ENCODE measurements around the gene ACSM4.
A peak's percentile ranks its signal among the peaks of the same experiment; 100 is the strongest.

The ACSM4 gene

DNA sequence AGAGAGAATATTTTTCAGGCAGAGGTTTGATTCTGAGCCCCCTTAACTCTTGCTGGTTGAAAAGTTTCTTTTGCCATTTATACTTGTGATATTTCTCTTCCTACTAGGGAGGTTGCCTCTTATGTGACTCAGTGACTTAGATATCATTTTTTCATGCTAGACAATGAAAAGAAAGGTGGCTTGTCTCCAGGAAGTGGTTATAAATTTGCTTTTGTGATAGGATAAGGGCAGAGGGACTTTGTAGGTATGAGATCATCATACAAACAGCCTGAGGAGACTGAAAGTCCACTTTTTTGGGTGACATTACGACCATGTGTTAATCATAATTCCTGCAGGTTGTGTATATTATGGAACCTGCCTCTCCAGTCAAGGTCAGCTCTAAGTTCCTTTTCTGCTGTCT, 35.8 kb downstream of the ACSM4 start:
- DNase-seq (ENCODE audit: low spot score) = no peak

DNA sequence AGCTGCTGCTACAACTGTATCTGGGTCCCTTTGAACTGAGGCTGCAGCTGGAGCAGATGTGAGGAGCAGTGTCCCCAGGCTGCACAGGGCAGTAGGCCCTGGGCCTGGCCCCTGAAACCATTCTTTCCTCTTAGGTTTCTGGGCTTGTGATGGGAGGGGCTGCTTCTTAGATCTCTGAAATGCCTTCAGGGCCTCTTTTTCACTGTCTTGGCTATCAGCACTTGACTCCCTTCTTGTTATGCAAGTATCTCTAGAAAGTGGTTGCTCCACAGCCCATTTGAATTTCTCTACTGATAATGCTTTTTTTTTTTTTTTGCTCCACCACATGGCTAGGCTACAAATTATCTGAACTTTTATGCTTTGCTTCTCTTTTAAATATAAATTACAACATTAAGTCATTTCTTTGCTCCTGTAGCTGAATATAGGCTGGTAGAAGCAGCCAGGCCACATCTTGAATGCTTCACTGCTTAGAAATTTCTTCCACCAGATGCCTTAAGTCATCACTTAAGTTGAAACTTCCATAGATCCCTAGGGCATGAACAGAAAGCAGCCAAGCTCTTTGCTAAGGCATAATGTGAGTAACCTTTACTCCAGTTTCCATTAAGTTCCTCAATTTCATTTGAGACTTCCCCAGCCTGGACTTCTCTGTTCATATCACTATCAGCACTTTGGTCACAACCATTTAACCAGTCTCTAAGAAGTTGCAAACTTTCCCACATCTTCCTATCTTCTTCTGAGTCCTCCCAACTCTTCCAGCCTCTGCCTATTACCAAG, 41.1 kb downstream of the ACSM4 start:
- no peak for DNase-seq (ENCODE audit: low spot score)

DNA sequence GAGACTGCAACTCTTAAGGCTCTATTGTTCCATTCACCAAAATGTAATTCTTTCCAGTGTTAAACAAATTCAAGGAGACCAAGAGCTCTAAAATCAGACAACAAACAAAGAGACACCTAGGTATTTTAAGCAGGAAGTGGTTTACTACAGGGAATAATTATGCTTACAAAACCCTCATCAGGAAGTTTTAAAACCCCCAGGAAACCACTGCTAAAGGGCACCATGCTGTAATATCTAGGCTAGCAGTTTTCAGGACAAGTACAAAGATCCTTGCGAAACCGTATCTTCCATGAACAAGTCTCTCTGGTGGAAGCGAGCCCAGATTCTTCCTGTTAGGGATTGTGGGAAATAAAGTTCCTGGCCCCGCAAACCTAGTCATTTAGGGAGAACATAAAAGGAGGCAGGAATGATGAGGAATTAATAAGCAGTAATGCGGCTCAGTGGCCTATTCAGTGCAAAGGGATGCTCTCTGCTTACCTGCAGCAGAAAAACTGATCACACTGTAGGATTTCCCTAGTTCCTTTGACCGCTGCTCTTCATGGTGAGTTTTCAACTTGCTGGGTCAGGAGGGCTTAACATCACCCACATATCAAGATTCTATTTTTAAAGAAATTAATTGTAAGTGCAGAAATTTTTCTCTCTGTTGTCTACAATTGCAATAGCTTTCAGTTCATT, 42.8 kb downstream of the ACSM4 start:
- no peak for DNase-seq (ENCODE audit: low spot score)

DNA sequence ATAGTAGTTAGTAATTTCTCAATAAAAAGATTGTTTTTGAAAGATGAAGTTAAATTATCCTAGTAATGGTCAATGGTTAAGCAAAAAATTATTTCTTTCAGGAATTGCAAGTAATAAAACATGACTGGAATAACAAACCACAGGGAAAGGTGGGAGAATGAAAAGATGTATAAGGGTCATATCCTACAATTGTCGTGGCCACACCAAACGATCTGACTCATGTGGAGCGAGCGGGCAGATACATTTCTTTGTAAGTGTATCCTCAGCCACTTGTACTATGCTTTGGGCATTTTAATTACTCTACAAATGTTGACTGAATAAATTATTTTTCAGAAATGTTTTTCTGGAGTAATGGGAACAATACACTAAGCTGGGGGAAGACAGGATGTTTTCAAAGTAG, 45.5 kb downstream of the ACSM4 start:
- no peak for DNase-seq (ENCODE audit: low spot score)

DNA sequence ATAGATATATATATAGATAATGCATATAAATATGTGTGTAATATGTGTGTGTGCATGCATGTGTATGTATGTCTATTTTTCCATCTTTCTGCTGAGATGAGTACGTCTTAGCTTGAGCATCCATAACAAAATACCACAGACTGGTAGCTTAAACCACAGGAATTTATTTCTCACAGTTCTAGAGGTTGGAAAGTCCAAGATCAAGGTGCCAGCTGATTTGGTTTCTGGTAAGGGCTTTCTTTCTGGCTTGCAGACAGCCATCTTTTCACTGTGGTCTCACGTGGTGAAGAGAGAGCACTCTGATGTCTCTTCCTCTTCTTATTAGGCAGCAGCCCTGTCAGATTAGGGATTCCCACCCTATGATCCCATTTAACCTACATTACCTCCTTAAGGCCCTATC, 47.3 kb downstream of the ACSM4 start:
- no peak for DNase-seq (ENCODE audit: low spot score)

DNA sequence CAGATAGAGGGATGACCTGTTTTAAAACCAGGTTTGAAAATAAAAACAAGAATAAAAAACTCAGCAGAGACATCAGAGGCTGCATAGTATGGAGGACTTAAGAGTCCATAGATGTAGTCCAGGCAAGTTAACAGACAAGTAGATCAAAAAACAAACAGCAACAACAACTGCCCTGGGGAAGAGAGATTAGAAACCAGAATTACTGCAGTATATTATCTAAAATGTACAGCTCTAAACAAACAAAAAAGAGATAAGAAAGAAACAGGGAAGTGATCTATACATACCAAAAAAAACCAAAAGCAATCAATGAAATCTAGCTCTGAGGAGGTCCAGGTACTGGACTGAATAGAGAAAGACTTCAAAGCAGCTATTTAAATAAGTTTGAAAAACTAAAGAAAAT, 48.8 kb downstream of the ACSM4 start:
- no peak for DNase-seq (ENCODE audit: low spot score)

DNA sequence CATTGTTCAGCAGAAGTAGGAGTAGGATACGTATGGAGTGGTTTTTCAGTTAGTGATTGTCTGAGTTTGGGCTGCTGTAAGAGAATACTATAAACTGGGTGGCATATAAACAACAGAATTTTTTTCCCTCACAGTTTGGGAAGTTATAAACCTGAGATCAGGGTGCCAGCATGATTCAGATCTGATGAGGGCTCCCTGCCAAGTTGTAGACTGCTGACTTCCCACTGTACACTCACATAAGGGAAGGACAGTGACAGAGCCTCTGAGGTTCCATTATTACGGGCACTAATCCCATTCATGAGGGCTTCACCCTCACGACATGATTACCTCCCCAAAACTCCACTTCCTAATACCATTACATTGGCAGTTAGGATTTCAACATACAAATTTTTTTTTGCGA, 50.7 kb downstream of the ACSM4 start:
- DNase-seq (ENCODE audit: low spot score) = no peak

DNA sequence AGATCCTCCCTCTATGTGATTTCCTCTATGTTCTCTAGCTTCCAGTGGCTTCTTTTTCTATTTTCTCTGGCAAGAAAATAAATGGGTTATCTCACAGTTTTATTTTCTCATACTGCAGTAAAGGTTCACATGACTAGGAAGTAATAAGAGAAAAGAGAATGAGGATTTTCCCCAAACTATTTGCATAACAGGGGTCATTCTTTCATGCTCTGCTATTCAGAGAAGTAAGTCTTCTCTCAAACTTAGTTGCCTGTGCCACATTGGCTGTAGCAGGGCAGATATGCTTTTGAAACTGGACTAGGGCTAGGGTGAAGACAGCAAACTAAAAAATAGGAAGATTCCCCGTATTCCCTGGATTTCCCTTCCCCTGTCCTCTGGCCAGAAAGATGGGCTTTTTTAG, 57.4 kb downstream of the ACSM4 start:
- DNase-seq (ENCODE audit: low spot score) = no peak

DNA sequence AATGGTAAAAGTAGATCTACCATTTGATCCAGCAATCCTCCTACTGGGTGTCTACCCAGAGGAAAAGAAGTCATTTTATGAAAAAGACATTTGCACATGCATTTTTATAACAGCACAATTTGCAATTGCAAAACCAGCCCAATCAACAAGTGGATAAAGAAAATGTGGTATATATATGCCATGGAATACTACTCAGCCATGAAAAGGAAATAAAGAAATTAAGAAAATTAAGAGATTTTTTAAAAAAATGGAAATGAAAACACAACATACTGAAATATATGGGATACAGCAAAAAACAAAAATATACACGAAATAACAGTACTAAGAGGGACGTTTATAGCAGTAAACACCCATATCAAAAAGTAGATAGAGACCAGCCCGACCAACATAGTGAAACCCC, 58.9 kb downstream of the ACSM4 start:
- no peak for DNase-seq (ENCODE audit: low spot score)

DNA sequence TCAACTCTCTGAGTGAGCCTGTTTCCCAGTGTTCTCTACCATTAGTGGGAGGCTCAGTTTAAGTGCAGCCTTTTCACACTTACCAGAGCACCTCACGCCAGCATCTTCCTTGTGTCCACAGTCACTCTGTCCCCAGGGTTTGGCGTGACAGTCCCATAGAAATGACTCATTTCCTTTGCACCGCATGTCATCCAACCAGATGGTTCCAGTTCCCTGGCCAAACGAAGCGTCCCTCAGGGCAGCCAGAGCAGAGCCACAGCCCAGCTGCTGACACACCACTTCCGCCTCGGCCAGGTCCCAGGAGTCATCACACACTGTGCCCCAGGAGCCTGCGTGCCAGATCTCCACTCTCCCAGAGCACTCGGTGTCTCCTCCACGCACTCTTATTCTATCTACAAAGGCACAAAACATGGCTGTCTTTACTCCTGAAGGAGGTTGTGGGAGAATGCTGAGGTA, 65.4 kb downstream of the ACSM4 start:
- DNase-seq (ENCODE audit: low spot score) = peak; percentile 71

DNA sequence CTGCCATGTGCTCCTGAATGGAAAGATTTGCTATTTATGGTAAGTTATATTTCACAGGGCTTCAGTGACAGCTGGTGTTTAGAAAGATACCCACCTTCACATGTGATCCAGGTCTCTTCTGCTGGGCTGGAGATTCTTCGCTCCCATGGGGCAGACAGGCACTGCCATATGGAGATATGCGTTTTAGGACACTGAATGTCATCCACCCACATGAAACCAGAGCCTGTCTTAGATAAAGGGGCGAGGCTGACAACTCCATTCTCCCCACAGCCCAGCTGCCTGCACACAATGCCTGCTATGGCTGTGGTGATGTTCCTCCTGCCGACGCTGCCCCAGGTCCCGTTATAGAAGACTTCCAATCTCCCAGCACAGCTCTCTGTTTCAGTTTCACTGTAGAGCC, 69.4 kb downstream of the ACSM4 start:
- no peak for DNase-seq (ENCODE audit: low spot score)

DNA sequence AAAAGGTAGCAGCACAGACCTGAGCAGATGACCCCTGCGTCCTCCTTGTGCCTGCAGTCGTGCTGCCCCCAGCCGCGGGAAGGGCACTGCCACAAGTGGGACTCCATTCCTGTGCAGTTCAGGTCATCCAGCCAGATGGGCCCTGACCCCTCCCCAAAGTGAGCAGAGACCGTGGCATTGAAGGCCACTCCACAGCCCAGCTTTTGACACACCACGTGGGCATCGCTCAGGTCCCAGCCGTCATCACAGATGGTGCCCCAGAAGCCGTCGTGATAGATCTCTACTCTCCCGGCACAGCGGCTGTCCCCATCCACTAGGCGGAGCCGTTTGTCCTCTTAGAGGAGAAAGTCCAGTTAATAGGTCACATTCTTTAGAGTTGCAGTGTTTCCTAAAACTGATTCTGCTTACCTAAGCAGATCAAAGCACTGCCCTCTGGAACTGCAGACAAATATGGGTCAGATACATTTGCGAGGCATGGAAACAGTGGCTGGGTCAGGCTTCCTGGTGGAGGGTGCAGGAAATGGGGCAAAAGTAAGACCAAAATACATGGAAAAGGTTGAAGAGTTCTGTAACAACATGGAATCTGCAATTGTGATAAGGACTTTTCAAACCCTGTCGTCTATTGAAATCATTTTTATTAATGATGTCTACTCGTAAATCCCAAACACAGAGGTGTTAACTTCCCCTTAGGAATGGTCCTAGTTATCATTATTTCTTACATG, 70.7 kb downstream of the ACSM4 start:
- peak; percentile 62 for DNase-seq (ENCODE audit: low spot score)

DNA sequence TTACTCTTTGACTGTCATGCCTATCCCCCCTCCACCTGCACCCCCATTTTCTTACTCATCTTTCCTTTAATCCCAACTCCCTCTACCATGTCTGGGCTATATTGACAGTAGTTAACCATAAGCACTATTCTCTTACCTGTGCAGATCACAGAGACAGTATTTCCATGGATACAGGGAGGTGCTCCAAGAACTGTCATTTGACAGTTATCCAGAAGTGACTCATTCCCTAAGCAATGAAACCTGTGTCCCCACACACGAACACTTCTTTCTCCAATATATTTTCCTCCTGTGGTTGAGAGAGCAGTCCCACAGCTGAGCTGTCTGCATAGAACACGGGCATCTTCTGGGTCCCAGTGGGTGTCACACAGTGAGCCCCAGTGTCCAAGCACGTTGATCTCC, 71.3 kb downstream of the ACSM4 start:
- no peak for DNase-seq (ENCODE audit: low spot score)

DNA sequence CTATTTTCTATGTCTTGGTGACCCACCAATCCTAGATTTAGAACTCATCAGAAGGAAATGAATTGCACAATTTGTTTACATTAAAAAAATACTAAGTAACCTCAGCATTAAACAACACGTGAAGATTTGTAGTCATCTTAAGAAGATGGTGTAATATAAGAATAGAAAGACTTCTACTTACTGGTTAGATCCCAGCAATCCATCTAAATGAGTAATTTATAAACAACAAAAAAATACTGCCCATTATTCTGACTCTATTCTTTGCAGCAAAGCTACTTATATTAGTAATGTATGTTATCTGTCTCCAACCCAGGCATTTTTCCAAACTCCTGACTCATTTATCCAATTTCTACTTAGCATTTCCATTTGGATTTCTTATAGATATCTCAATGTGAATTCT, 72.3 kb downstream of the ACSM4 start:
- DNase-seq (ENCODE audit: low spot score) = no peak
